ENCODE results near the gene AP4E1. TPM values are rescaled to one million over a fixed set of nuclear protein-coding genes. Genes with fewer than 3 reads are reported as not detected.

Gene AP4E1
- total and polyA plus RNA-seq, 2 of the 8 experiments (the other 6 are each of a cell fraction or from before 2014, with no cell fraction given), result 1.4 to 10.9 TPM

DNA sequence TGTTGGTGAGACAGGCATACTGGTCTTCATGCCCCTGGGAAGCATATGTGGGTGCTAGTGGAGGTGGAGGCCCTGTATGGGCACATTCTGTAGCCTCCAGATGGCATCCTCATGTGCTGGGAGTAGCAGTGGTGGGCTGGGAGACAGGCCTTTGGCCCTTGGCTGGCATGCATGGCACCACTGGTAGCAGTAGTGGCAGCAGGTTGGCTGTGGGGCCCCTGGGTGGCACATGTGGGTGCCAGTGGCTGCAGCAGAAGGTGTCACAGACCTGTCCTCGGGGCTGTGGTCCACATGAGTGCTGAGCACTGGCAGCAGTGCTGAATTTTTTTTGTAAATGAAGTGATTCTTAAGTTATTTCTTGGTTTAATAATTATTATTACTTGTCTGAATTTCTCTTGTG lies 115.0 kb downstream of the AP4E1 start:
- Histone ChIP-seq H2BK20ac (ENCODE audit: low read length) (no peak overlapping the region), H3K23me2 (ENCODE audit: low read depth, low read length) (no peaks in the 10 kb centered on the region), H3K14ac (ENCODE audit: insufficient read length) (no peak overlapping the region), H3K27me3 (replicated peaks in 1 of 4; ENCODE audit: control insufficient read depth in 3 of 4, extremely low read depth in 1 of 4, insufficient read depth in 3 of 4, low read length in 3 of 4) (no peaks in the 10 kb centered on the region), H4K20me1 (replicated peaks in 1 of 2; ENCODE audit: control insufficient read depth in 1 of 2, insufficient read depth in 2 of 2, low read length in 2 of 2) (no peaks in the 10 kb centered on the region), H2BK12ac (ENCODE audit: low read depth, low read length) (no peak overlapping the region), H3K9me3 (ENCODE audit: insufficient read depth in 2 of 2, low read depth in 1 of 2, low read length in 1 of 2) (no peaks in the 10 kb centered on the region), H2AFZ (ENCODE audit: low read length) (no peak overlapping the region), H4K8ac (ENCODE audit: extremely low read depth, insufficient read depth, low read length) (no peak overlapping the region), H3K23ac (ENCODE audit: insufficient read length) (peak overlapping the region; percentile 15), H3K4me1 (replicated peaks in 1 of 4; ENCODE audit: control insufficient read depth in 3 of 4, insufficient read depth in 4 of 4, low read length in 3 of 4) (no peaks in the 10 kb centered on the region), H2AK5ac (ENCODE audit: low read depth, low read length) (no peak overlapping the region), H3K36me3 (ENCODE audit: control insufficient read depth in 2 of 4, insufficient read depth in 4 of 4, low read length in 3 of 4) (no peaks in the 10 kb centered on the region), H2BK120ac (replicated peaks; ENCODE audit: low read depth, low read length) (no peak overlapping the region), H3K4ac (replicated peaks; ENCODE audit: insufficient read length, low read depth, low read length) (no peak overlapping the region), H3K9ac (replicated peaks in 1 of 4; ENCODE audit: extremely low read depth in 1 of 4, low read depth in 3 of 4, low read length in 3 of 4) (no peak overlapping the region), H4K5ac (ENCODE audit: insufficient read length, low read depth, low read length) (no peak overlapping the region), H3K56ac (replicated peaks; ENCODE audit: insufficient read length, low read depth, low read length) (no peak overlapping the region), H3K18ac (ENCODE audit: extremely low read depth, low read length) (no peak overlapping the region), H3K79me1 (ENCODE audit: low read depth, low read length) (no peaks in the 10 kb centered on the region), H3K79me2 (ENCODE audit: control insufficient read depth in 1 of 2, insufficient read depth in 2 of 2, low read length in 2 of 2) (no peaks in the 10 kb centered on the region), H4K91ac (replicated peaks; ENCODE audit: insufficient read length, low read length) (no peak overlapping the region), H3K4me3 (ENCODE audit: extremely low read depth in 1 of 4, insufficient read depth in 2 of 4, low read depth in 3 of 4, low read length in 4 of 4) (no peak overlapping the region), H3K4me2 (ENCODE audit: insufficient read depth in 1 of 2, low read depth in 2 of 2, low read length in 2 of 2) (no peak overlapping the region), H2BK5ac (ENCODE audit: low read depth, low read length) (no peak overlapping the region), H3K27ac (ENCODE audit: low read depth, low read length) (no peak overlapping the region), H2BK15ac (ENCODE audit: low read length) (no peak overlapping the region)
- TF ChIP-seq FOSL1 (IDR thresholded peaks at IDR 0.05; ENCODE audit: insufficient read depth, low read depth, low read length) (no peak), EZH2 (IDR thresholded peaks at IDR 0.05; ENCODE audit: low read depth, low read length, severe bottlenecking) (no peak), TAF1 (IDR thresholded peaks at IDR 0.05; ENCODE audit: low read depth, low read length) (no peak), MAX (IDR thresholded peaks at IDR 0.05) (no peak), TEAD4 (IDR thresholded peaks at IDR 0.05; ENCODE audit: low read depth, low read length) (no peak)
- TF ChIP-seq, protein P1, sequence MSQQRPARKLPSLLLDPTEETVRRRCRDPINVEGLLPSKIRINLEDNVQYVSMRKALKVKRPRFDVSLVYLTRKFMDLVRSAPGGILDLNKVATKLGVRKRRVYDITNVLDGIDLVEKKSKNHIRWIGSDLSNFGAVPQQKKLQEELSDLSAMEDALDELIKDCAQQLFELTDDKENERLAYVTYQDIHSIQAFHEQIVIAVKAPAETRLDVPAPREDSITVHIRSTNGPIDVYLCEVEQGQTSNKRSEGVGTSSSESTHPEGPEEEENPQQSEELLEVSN (IDR thresholded peaks at IDR 0.05), result no peak
- no peak for FAIRE-seq
- POLR2A ChIA-PET (ENCODE audit: partially characterized antibody), result no interaction called here
- no peak for DNase-seq (ENCODE audit: low read depth in 1 of 2, low spot score in 2 of 2)
- CTCF ChIA-PET (ENCODE audit: partially characterized antibody), result no interaction called here
- 83% methylated on average over 1 of the region's 1 CpG; no CpG with 5 or more reads in 1 of the 2 experiments for WGBS, 2 experiments (ENCODE audit: extremely low coverage in 1 of 2, insufficient coverage in 1 of 2, insufficient read length in 1 of 2, insufficient replicate concordance in 2 of 2, low coverage in 1 of 2, low lambda C conversion rate in 2 of 2, missing lambda C conversion rate in 1 of 2)
